K562 (cell line): ENCODE results near the gene FRRS1. TPM values are rescaled to one million over a fixed set of nuclear protein-coding genes. Genes with fewer than 3 reads are reported as not detected.

Source experiments
- ATF1 ChIP-seq, 2 experiments: fragments of 450-650 bp in 1 of 2; IDR thresholded peaks; 2 replicates each; pipeline ENCODE4 v1.6.1; 2016; ENCODE audit warnings: missing compliant biosample characterization in 1 of 2, missing genetic modification characterization in 1 of 2
- CBFA2T2 ChIP-seq: fragments of 450-650 bp; conservative IDR thresholded peaks from 2 replicates; pipeline ENCODE4 v1.6.1; 2017; ENCODE audit warnings: mild to moderate bottlenecking
- FOXJ3 ChIP-seq: sonication (generic); formaldehyde crosslinking; IDR thresholded peaks from 2 replicates; pipeline ENCODE4 v1.4.0; 2020; ENCODE audit warnings: mild to moderate bottlenecking, missing genetic modification reagents
- MEIS2 ChIP-seq: fragments of 450-650 bp; IDR thresholded peaks from 2 replicates; pipeline ENCODE4 v1.6.1; 2014; ENCODE audit warnings: mild to moderate bottlenecking; ENCODE audit not compliant: partially characterized antibody
- MTA2 ChIP-seq: fragments of 450-650 bp; IDR thresholded peaks from 2 replicates; pipeline ENCODE4 v1.6.1; 2016; ENCODE audit warnings: low read depth
- NFYB ChIP-seq: IDR thresholded peaks from 2 replicates; pipeline ENCODE4 v1.6.1; 2011; ENCODE audit warnings: mild to moderate bottlenecking, moderate library complexity; ENCODE audit not compliant: insufficient read length; ENCODE audit errors: extremely low read depth
- RCOR1 ChIP-seq, 2 experiments: IDR thresholded peaks; 2 replicates each; pipeline ENCODE4 v1.6.1; 2012; ENCODE audit warnings: low read depth in 2 of 2, low read length in 2 of 2, borderline replicate concordance in 1 of 2, improper control_type of control experiment in 1 of 2
- RNF2 ChIP-seq: sonication (generic); IDR thresholded peaks from 2 replicates; pipeline ENCODE4 v1.6.1; 2016
- TEAD4 ChIP-seq, 2 experiments: sonication (generic) in 1 of 2; formaldehyde crosslinking in 1 of 2; IDR thresholded peaks; 2 replicates each; pipeline versions ENCODE4 v1.6.1 to v1.8.0; 2012 to 2022; ENCODE audit warnings: borderline replicate concordance in 1 of 2, inconsistent platforms in 1 of 2, low read length in 1 of 2, mild to moderate bottlenecking in 1 of 2, missing genetic modification reagents in 1 of 2
- TSC22D4 ChIP-seq: fragments of 450-650 bp; IDR thresholded peaks from 2 replicates; pipeline ENCODE4 v1.6.1; 2016; ENCODE audit warnings: missing genetic modification characterization, missing biosample characterization, control low read depth
- YY1 ChIP-seq, 3 experiments: IDR thresholded peaks; 2 replicates each; pipeline ENCODE4 v1.6.1; 2011; ENCODE audit warnings: low read length in 2 of 3, mild to moderate bottlenecking in 2 of 3, moderate library complexity in 2 of 3, borderline replicate concordance in 1 of 3, control low read depth in 1 of 3, low read depth in 1 of 3; ENCODE audit not compliant: insufficient read depth in 3 of 3, insufficient replicate concordance in 2 of 3, control insufficient read depth in 1 of 3, insufficient read length in 1 of 3; ENCODE audit errors: extremely low read depth in 1 of 3
- ZNF239 ChIP-seq: fragments of 250-450 bp; sonication (Bioruptor Pico); IDR thresholded peaks from 2 replicates; pipeline ENCODE4 v1.4.0; 2020; ENCODE audit warnings: mild to moderate bottlenecking
- ZNF384 ChIP-seq: IDR thresholded peaks from 2 replicates; pipeline ENCODE4 v1.6.1; 2012; ENCODE audit warnings: low read depth, low read length, improper control_type of control experiment
- ZNF75A ChIP-seq: fragments of 450-650 bp; formaldehyde crosslinking; IDR thresholded peaks from 2 replicates; pipeline ENCODE4 v1.4.0; 2020; ENCODE audit warnings: mild to moderate bottlenecking
- polyA plus RNA-seq, 8 experiments: library from polyadenylated mRNA; depleted of rRNA in 4 of 8; stranded (reverse) in 5 of 8; unstranded in 3 of 8; fragments of >200 nt; fragmentation: Nextera tagmentation in 2 of 8; fragmentation: Illumina TruSeq in 1 of 8; extraction: Ambion mirVana in 2 of 8; extraction: Trizol in 1 of 8; gene quantifications; 2 replicates each; pipeline versions ENCODE4 v1.2.1 to v1.2.3, GENCODE V29; 2011 to 2014; ENCODE audit warnings: inconsistent platforms in 1 of 8, missing spikeins in 1 of 8
- total RNA-seq, 7 experiments: library from RNA; depleted of rRNA in 6 of 7; stranded (reverse); fragments of >200 nt in 6 of 7; fragmentation: Illumina TruSeq in 2 of 7; extraction: Trizol in 2 of 7; gene quantifications; 2 replicates each; pipeline versions ENCODE4 v1.2.1 to v1.2.3, GENCODE V29; 2011 to 2021; ENCODE audit warnings: low replicate concordance in 1 of 7
- TF ChIP-seq, protein P1 (sequence below): fragments of 150-350 bp; conservative IDR thresholded peaks from 2 replicates; pipeline ENCODE4 v1.6.1; 2014; ENCODE audit warnings: low read length
- TF ChIP-seq, protein P2 (sequence below): fragments of 250-450 bp; sonication (Bioruptor Pico); IDR thresholded peaks from 2 replicates; pipeline ENCODE4 v1.4.0; 2020; ENCODE audit warnings: mild to moderate bottlenecking

The FRRS1 gene
- total and polyA plus RNA-seq, 9 of the 15 experiments (the other 6 are each of a cell fraction or from before 2014, with no cell fraction given): 0.87 to 54.0 (median 23.7) TPM

DNA sequence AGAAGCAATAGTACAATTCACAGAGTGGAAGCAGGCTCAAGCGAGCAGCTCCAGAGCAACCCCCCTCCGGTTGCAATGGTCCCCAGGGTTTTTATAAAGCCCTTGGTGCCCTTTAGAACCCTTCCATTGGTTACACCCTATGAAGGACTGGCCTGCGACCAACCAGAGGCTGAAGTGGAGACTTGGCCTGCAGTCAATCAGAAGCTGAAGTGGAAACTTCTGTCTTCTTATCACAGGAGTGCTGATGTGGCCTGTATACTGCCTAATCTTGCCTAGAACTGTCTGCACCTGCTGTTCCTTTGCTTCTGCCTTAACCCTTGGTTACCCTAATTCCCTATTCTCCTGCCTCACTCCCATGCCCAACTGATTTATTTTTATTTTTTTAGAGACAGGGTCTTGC, 15.4 kb upstream of the FRRS1 start (continued):
- TF ChIP-seq MTA2 (0 out of 2 replicates have a peak, but pooled peaks have one; percentile 38), MEIS2 (peak; percentile 54), CBFA2T2 (peak; percentile 68), FOXJ3 (CRISPR knock-in tag) (no peak), ATF1 (CRISPR knock-in tag; IDR thresholded peaks at IDR 0.05) (no peak), ATF1 (tag; IDR thresholded peaks at IDR 0.05) (no peak), TSC22D4 (tag) (no peak), ZNF239 (no peak), NFYB (peak; percentile 11), ZNF75A (no peak), RNF2 (no peak), RCOR1 (IDR thresholded peaks at IDR 0.05; ENCODE audit: borderline replicate concordance in 1 of 2, low read depth in 2 of 2, low read length in 2 of 2) (peak in 1 of 2 experiments; percentile 27; a peak in 1 of 4 replicates), ZNF384 (no peak), TEAD4 (IDR thresholded peaks at IDR 0.05; ENCODE audit: low read length) (peak; percentile 33; the same call in 1 of the 2 replicates), TEAD4 (CRISPR knock-in tag; IDR thresholded peaks at IDR 0.05; ENCODE audit: borderline replicate concordance) (no peak), YY1 (IDR thresholded peaks at IDR 0.05; ENCODE audit: borderline replicate concordance in 1 of 3, control insufficient read depth in 1 of 3, extremely low read depth in 1 of 3, insufficient read depth in 3 of 3, insufficient read length in 1 of 3, insufficient replicate concordance in 2 of 3, low read depth in 1 of 3, low read length in 2 of 3) (no peak)
- TF ChIP-seq, protein P1, sequence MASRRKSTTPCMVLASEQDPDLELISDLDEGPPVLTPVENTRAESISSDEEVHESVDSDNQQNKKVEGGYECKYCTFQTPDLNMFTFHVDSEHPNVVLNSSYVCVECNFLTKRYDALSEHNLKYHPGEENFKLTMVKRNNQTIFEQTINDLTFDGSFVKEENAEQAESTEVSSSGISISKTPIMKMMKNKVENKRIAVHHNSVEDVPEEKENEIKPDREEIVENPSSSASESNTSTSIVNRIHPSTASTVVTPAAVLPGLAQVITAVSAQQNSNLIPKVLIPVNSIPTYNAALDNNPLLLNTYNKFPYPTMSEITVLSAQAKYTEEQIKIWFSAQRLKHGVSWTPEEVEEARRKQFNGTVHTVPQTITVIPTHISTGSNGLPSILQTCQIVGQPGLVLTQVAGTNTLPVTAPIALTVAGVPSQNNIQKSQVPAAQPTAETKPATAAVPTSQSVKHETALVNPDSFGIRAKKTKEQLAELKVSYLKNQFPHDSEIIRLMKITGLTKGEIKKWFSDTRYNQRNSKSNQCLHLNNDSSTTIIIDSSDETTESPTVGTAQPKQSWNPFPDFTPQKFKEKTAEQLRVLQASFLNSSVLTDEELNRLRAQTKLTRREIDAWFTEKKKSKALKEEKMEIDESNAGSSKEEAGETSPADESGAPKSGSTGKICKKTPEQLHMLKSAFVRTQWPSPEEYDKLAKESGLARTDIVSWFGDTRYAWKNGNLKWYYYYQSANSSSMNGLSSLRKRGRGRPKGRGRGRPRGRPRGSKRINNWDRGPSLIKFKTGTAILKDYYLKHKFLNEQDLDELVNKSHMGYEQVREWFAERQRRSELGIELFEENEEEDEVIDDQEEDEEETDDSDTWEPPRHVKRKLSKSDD: no peak
- TF ChIP-seq, protein P2, sequence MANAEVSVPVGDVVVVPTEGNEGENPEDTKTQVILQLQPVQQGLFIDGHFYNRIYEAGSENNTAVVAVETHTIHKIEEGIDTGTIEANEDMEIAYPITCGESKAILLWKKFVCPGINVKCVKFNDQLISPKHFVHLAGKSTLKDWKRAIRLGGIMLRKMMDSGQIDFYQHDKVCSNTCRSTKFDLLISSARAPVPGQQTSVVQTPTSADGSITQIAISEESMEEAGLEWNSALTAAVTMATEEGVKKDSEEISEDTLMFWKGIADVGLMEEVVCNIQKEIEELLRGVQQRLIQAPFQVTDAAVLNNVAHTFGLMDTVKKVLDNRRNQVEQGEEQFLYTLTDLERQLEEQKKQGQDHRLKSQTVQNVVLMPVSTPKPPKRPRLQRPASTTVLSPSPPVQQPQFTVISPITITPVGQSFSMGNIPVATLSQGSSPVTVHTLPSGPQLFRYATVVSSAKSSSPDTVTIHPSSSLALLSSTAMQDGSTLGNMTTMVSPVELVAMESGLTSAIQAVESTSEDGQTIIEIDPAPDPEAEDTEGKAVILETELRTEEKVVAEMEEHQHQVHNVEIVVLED (CRISPR knock-in tag): no peak
